NCI-H2081 (cell line): ENCODE data around the gene MACROH2A2.
"Not testable (repeated sequence)": the region's sequence is repeated elsewhere in the genome, so short reads cannot be mapped to it uniquely, and the experiment has no call there.

Experiments
- DNase-seq, 2 experiments: peaks; one replicate each; lab custom pipeline; 2025; lab: John Stamatoyannopoulos, UW

Gene MACROH2A2

GRCh38 chr10:70067586-70067985 lies 14.9 kb downstream of the MACROH2A2 start:
- no peak for DNase-seq

- DNase-seq = no peak
Measured at GRCh38 chr10:70068925-70069324, 16.3 kb downstream of the MACROH2A2 start.

GRCh38 chr10:70069346-70069745 lies 16.7 kb downstream of the MACROH2A2 start:
- DNase-seq = no peak

GRCh38 chr10:70070834-70071233 lies 18.2 kb downstream of the MACROH2A2 start:
- DNase-seq = no peak

GRCh38 chr10:70074165-70074564 lies 21.5 kb downstream of the MACROH2A2 start:
- DNase-seq = no peak

- DNase-seq = no peak
Measured at GRCh38 chr10:70074971-70075370, 22.3 kb downstream of the MACROH2A2 start.

- DNase-seq = no peak
Measured at GRCh38 chr10:70078329-70078728, 25.7 kb downstream of the MACROH2A2 start.

- no peak for DNase-seq
Measured at GRCh38 chr10:70078937-70079336, 26.3 kb downstream of the MACROH2A2 start.

- DNase-seq = not testable (repeated sequence)
Measured at GRCh38 chr10:70080789-70081188, 28.1 kb downstream of the MACROH2A2 start.

GRCh38 chr10:70084189-70084588 lies 31.5 kb downstream of the MACROH2A2 start:
- no peak for DNase-seq

GRCh38 chr10:70085975-70086613 lies 33.4 kb downstream of the MACROH2A2 start:
- DNase-seq = no peak

GRCh38 chr10:70087616-70088307 lies 35.1 kb downstream of the MACROH2A2 start:
- no peak for DNase-seq

- DNase-seq = no peak
Measured at GRCh38 chr10:70088308-70088698, 35.7 kb downstream of the MACROH2A2 start.

- no peak for DNase-seq
Measured at GRCh38 chr10:70090013-70090412, 37.4 kb downstream of the MACROH2A2 start.

- no peak for DNase-seq
Measured at GRCh38 chr10:70090951-70091350, 38.3 kb downstream of the MACROH2A2 start.

GRCh38 chr10:70092389-70092718 lies 39.7 kb downstream of the MACROH2A2 start:
- DNase-seq = no peak

GRCh38 chr10:70093335-70093944 lies 40.8 kb downstream of the MACROH2A2 start:
- DNase-seq = no peak

GRCh38 chr10:70094250-70094649 lies 41.6 kb downstream of the MACROH2A2 start:
- no peak for DNase-seq

- no peak for DNase-seq
Measured at GRCh38 chr10:70096016-70096704, 43.5 kb downstream of the MACROH2A2 start.

GRCh38 chr10:70096705-70097420 lies 44.2 kb downstream of the MACROH2A2 start:
- DNase-seq = no peak

- DNase-seq = no peak
Measured at GRCh38 chr10:70097459-70097858, 44.8 kb downstream of the MACROH2A2 start.

GRCh38 chr10:70098271-70098670 lies 45.6 kb downstream of the MACROH2A2 start:
- DNase-seq = no peak
